Stimulated activated CD8-positive, alpha-beta memory T cell treated with anti-CD3 and anti-CD28 coated beads, Interleukin-12 subunit alpha, Interleukin-12 subunit beta, amount 100 ng/mL, for 24 hours (primary cell): ENCODE results near the gene POP7.
A peak's percentile ranks its signal among the peaks of the same experiment; 100 is the strongest.
"Not testable (repeated sequence)": the region's sequence is repeated elsewhere in the genome, so short reads cannot be mapped to it uniquely, and the experiment has no call there.

Source experiments
- DNase-seq: peaks from one replicate; pipeline ENCODE4 v3.0.0-alpha.2; 2020; ENCODE audit errors: extremely low read depth

The POP7 gene

GRCh38 chr7:100705753-100706671 lies at the start of gene POP7:
TSS of gene POP7 (plus strand) at chr7:100706121. CDS start at chr7:100706831, 710 bp downstream.
- peak; percentile 94 for DNase-seq

DNA sequence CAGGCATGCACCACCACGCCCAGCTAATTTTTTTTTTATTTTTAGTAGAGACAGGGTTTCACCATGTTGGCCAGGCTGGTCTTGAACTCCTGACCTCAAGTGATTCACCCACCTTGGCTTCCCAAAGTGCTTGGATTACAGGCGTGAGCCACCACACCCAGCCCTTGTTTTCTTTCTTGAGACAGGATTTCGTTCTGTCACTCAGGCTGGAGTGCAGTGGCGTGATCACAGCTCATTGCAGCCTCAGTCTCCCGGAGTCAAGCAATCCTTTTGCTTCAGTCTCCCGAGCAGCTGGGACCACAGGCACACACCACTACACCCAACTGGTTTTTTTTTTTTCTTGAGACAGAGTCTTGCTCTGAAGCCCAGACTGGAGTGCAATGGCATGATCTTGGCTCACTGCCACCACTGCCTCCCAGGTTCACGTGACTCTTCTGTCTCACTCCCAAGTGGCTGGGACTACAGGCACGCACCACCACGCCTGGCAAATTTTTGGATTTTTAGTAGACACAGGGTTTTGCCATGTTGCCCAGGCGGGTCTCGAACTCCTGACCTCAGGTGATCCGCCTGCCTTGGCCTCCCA lies 43.6 kb upstream of the POP7 start:
- not testable (repeated sequence) for DNase-seq

GRCh38 chr7:100665168-100665726 lies 40.7 kb upstream of the POP7 start:
- no peak for DNase-seq

DNA sequence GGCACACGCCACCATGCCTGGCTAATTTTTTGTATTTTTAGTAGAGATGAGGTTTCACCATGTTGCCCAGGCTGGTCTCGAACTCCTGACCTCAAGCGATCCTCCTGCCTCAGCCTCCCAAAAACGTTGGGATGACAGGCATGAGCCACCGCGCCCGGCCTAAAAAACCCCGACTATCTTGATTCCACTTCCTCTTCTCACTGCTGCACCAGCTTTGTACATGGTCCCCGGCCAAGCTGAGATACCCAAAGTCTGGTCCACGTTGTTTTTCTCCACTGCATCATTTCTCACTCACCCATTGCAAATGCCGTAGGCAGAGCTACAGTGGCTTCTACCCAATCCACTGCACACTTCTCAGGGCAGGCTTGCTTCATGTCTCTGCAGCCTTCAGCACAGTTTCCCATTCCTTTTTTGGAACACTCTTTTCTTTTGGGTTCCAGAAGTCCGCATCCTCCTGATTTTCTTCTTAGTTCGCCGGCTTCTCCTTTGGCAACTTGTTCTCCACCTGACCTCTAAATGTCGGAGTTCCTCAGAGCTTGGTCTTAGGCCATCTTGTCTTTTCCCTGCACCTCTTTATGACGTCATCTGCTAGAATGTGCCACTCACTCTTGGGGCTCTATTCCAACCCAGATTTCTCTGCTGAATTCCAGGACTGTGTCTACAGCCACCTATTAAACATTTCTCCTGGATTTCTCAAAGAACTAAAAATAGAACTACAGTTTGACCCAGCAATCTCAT lies 38.4 kb upstream of the POP7 start:
- DNase-seq: no peak

DNA sequence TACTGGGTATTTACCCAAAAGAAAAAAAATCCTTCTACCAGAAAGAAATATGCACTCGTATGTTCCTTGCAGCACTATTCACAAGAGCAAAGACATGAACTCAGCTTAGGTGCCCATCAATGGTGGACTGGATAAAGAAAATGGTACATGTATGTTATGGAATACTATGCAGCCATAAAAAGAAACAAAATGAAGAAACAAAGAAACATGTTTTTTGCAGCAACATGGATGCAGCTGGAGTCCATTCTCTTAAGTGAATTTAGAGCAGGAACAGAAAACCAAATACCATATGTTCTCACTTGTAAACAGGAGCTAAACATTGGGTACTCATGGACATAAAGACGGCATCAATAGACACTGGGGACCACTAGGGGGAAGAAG lies 37.9 kb upstream of the POP7 start:
- DNase-seq: no peak

GRCh38 chr7:100669106-100669505 lies 36.8 kb upstream of the POP7 start:
- not testable (repeated sequence) for DNase-seq

- DNase-seq: no peak
Observed at GRCh38 chr7:100670074-100670473, 35.8 kb upstream of the POP7 start.

DNA sequence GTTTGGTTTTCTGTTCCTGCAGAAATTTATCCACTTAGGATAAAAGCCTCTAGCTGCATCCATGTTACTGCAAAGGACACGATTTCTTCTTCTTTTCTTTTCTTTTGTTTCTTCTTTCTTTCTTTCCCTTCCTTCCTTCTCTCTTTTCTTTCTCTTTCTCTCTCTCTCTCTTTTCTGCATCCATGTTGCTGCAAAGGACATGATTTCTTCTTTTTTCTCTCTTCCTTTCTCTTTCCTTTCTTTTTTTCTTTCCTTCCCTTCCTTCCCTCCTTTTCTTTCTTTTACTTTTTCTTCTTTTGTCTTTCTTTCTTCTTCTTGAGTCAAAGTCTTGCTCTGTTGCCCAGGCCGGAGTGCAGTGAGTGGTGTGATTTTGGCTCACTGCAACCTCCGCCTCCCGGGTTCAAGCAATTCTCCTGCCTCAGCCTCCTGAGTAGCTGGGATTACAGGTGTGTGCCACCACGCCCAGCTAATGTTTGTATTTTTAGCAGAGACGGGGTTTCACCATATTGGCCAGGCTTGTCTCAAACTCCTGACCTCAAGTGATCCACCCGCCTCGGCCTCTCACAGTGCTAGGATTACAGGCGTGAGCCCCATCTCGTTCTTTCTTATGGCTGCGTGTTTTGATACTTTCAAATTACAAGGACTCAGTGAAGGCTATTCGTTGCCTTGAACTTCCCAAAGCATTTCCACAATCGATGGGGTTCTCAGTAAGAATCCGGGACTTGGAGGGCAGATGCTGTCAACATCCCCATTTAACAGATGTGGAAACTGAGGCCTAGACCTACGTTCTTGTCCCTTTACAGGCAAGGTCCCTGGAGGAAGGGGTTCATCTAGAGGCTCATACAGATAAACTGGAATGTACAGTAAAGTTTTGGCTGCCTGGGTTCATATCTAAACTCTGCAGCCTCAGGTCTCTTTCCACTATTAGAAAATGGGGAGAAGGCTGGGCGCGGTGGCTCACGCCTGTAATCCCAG lies 34.3 kb upstream of the POP7 start:
- DNase-seq: no peak

GRCh38 chr7:100673302-100673941 lies 32.5 kb upstream of the POP7 start, which contains the start of gene GNB2:
TSS of gene GNB2 (plus strand) at chr7:100673740. CDS start at chr7:100676266, 2,526 bp downstream.
- peak; percentile 94 for DNase-seq

- no peak for DNase-seq
Observed at GRCh38 chr7:100673942-100674410, 31.9 kb upstream of the POP7 start.

GRCh38 chr7:100674411-100675104 lies 31.4 kb upstream of the POP7 start:
- no peak for DNase-seq

DNA sequence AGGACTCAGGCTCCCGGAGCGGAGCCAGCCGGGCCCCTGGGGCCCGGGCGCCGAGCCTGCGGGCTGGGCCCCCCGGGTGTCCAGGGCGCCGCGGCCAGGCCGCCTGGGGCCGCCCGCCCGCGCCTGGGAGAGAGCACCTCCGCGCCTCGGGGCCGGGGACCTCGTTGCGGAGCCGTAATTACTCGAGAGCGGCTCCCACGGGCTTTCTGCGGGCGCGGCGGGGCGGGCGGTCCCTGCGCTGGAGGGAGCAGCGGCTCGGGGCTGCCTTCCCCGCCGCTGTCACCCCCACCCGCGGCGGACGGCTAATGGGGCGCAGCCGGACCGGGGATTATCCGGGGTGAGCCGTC lies 30.8 kb upstream of the POP7 start:
- DNase-seq: no peak

GRCh38 chr7:100675581-100676350 lies 30.2 kb upstream of the POP7 start:
- DNase-seq: no peak

- DNase-seq: no peak
Observed at GRCh38 chr7:100676501-100677306, 29.2 kb upstream of the POP7 start.

- no peak for DNase-seq
Observed at GRCh38 chr7:100677308-100678267, 28.3 kb upstream of the POP7 start.

DNA sequence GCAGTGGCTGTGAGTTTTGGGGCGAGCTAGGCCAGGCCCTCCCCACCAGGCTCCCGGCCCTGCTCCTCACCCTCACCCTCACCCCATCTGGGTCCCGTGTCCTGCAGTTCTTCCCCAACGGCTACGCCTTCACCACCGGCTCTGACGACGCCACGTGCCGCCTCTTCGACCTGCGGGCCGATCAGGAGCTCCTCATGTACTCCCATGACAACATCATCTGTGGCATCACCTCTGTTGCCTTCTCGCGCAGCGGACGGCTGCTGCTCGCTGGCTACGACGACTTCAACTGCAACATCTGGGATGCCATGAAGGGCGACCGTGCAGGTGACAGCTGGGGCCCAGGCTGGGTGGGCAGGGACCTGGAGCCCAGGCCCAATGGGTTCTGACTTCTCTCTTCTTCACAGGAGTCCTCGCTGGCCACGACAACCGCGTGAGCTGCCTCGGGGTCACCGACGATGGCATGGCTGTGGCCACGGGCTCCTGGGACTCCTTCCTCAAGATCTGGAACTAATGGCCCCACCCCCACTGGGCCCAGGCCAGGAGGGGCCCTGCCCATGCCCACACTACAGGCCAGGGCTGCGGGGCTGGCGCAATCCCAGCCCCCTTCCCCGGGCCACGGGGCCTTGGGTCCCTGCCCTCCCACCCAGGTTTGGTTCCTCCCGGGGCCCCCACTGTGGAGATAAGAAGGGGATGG lies 27.5 kb upstream of the POP7 start:
- no peak for DNase-seq
